Vagina (tissue), 1 donor: Measurements from ENCODE around the gene ELK4. TPM values are rescaled to one million over a fixed set of nuclear protein-coding genes. Genes with fewer than 3 reads are reported as not detected.

Source experiments
- small RNA-seq: library from RNA; depleted of rRNA; stranded (forward); fragments of <200 nt; gene quantifications from one replicate; pipeline ENCODE3, GENCODE V24; 2016
- total RNA-seq: library from RNA; depleted of rRNA; stranded (reverse); fragments of >200 nt; gene quantifications from one replicate; pipeline ENCODE4 v1.2.3, GENCODE V29; 2016

ELK4 gene
- total RNA-seq, 1 donor from 2014 or later = 24.1 TPM

Small RNAs within 50 kb of the gene (small RNA-seq; reads per million reads assigned to genes)
- gene RNU2-19P = not detected
- not detected for gene RNU6-418P

Other genes with a start within 250 kb of the ELK4 start
- not detected for gene LEMD1, start 210.0 kb downstream of the ELK4 start, total RNA-seq
- 0.98 TPM for gene BLACAT1, start 176.0 kb downstream of the ELK4 start, total RNA-seq
- 27.0 TPM for gene CDK18, start 127.3 kb downstream of the ELK4 start, total RNA-seq
- gene SLC45A3, start 48.5 kb upstream of the ELK4 start, total RNA-seq = 0.25 TPM
- 57.2 TPM for gene NUCKS1, start 118.2 kb upstream of the ELK4 start, total RNA-seq
- gene RAB29, start 143.5 kb upstream of the ELK4 start, total RNA-seq = 7.9 TPM
- gene SLC41A1, start 181.2 kb upstream of the ELK4 start, total RNA-seq = 17.7 TPM
- gene PM20D1, start 218.1 kb upstream of the ELK4 start, total RNA-seq = not detected